Hippocampal formation (tissue), 2 donors: ENCODE results near the gene CDH16.

Experiments used
- DNase-seq, 2 donors: peaks; one replicate each; lab custom pipeline; 2025; lab: John Stamatoyannopoulos, UW

CDH16 gene

DNA sequence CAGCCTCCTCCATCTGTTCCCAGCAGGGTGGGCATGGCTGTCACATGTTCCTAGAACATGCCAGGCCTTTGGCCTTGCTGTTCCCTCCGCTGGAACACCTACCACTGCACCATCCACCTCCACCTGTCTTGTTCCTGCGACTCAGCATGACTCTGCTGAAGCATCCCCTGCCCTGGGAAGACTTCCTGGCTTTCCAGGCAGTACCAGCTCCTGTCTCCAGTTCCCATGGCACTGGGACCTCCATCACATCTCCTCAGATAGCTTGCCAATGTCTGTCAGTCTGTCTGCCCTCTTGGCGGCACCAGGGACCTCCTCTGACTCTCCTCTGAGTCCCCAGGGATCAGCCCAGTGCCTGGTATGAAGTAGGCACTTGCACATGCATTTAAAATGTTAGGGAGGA lies 22.7 kb downstream of the CDH16 start:
- no peak for DNase-seq

DNA sequence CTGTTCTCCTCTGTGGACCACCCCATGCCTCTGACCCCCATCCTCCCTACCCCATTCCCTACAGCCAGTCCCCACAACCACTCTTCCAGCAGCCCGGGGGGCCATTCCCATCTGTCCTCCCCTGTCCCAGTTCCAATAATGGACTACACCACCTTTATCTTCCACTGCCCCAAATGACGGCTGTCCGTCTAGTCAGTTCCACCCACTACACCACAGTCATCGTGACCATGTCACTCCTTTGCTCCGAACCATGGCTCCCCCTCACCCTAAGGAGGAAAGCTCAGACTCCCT lies 23.1 kb downstream of the CDH16 start:
- DNase-seq, result no peak

DNA sequence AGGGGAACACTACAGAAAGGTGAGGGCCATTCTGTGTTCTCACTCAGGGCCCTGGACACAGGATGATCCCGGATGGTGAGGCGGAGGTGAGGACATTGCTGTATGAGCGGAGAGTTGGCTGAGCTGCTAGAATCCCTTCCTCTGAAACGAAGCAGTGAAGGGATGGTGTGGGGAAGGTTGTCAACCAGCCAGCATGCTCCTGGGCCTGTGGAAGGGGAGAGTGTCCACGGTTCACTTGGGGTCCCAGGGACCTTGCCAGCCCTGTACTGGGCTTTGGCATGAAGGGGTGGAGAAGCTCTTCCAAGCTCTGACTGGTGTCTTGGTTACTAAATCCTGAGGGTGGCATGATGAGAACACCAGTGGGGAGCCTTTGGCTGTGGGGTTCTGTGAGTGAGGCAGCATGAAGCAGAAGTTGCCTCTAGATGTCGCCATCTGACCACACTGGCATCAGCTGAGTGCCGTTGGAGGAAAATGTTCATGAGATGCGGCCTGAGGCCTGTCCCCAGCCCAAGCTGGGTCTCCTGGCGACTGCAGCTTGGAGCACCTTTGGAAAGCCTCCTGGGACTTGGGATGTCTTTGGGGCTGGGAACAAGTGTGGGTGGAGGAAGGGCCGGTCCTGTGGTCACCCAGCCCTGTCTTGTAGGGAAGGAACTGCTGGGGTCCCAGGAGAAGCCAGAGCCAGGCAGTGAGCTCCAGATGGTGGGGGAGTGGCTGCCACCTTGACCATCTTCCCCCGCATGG lies 23.6 kb downstream of the CDH16 start:
- peak; percentile 50 to 57 for DNase-seq

DNA sequence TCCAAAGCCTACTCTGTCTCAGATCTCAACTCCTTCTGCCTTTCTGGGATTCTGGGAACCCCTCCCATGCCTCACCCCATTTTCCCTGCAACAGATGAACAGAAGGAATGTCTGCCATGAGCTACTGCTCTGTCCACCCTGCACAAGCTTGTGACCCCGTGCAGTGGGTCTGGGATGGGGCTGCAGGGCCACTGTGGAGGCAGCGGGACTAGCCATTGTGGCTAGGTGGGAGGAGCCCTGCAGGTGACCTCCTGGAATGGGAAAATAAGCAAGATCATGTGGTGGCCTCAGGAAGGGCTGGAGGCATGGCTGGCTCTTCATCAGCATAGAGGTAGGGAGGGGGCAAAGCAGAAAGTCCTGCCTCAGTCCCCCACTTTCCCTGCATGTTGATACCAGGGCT lies 24.6 kb downstream of the CDH16 start:
- no peak for DNase-seq

DNA sequence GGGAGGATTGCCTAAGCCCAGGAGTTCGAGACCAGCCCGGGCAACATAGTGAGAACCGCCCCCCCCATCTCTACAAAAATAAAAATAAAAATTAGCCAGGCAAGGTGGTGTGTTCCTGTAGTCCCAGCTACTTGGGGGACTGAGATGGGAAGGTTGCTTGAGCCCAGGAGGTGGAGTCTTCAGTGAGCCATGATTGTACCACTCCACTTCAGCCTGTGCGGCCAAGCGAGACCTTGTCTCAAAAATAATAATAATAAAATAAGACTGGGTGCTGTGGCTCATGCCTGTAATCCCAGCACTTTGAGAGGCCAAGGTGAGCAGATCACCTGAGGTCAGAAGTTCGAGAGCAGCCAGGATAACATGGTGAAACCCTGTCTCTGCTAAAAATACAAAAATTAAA lies 26.9 kb downstream of the CDH16 start:
- no peak for DNase-seq

DNA sequence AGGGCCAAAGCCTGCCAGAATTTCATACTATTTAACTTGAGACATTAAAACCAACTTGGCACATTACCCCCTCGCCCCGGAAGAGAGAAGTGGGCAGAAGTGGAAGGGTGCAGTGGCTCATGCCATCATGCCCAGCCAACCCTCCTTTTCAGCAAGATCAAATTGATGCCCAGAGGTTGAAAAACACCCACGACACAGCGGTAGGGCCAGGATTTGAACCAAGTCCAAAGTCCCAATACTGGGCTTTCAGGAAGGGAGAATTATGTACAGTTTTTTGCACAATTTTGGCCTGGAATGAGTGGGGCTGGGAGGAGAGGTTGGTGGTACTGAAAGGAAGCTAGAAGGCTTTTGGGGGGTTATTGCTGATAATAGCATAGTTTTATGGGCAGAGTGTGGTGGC lies 27.3 kb downstream of the CDH16 start:
- no peak for DNase-seq

DNA sequence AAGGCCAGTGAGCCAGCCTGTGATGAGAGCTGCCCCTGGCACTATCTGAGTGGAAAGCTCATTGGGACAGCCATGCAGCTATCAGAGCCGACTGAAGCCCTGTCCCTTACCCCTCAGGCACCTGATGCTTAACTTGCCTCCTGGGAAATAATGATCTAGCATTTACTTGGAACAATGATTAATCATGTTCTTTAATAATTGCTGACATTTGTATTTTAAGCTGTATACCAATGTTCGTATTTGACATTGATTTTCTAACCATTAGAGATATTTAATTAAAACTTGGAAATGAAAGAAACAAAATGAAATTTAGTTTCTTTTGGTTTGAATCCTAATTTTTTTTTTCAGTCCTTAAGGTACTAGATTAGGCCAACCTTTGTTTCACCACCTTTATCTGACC lies 27.9 kb downstream of the CDH16 start:
- no peak for DNase-seq

DNA sequence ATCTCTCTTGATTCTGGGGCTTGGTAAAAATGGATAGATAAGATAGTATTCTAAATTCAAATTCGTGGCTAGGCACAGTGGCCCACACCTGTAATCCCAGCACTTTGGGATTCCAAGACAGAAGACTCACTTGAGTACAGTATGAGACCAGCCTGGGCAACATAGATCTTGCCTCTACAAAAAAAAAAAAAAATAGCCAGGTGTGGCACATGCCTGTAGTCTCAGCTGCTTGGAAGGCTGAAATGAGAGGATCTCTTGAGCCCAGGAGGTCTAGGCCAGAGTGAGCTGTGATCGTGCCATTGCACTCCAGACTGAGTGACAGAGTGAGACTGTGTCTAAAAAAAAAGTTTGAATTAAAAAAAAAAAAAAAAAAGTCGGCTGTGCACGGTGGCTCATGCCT lies 29.1 kb downstream of the CDH16 start:
- DNase-seq, result no peak

DNA sequence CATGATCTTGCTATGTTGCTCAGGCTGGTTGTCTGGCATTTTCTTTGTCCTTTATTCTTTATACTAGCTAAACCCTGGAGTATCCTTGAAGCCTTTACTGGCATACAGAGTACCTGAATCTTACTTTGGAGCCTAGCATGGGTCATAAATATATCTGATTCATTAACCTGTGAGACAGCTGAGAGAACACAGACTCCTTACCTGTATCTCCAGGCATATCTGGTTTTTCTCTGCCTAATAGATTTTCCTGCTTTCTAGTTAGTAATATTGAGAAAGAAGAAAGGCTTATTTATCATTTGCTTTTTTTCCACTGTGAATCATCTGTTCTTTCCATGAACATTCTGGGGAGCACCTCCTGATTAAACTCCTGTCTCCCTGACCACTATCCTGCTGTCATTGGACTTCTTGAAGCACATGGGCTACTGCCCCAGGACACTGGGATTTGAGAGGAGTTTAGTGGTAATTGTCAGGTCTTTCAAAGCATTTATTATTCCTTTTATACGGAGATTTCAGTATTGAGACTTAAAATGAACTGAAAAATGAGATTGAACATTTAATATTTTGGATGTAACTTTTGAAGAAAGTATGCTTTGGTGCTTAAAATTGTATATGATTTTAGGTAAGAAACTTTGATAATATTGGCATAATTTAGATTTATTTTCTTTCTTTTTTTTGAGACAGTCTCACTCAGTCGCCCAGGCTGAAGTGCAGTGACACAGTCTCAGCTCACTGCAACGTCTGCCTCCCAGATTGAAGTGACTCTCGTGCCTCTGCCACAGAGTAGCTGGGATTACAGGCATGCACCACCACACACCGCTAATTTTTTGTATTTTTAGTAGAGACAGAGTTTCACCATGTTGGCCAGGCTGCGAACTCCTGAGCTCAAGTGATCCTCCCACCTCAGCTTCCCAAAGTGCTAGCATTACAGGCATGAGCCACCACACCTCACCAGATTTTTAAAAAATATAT lies 29.8 kb downstream of the CDH16 start:
- DNase-seq, result no peak

DNA sequence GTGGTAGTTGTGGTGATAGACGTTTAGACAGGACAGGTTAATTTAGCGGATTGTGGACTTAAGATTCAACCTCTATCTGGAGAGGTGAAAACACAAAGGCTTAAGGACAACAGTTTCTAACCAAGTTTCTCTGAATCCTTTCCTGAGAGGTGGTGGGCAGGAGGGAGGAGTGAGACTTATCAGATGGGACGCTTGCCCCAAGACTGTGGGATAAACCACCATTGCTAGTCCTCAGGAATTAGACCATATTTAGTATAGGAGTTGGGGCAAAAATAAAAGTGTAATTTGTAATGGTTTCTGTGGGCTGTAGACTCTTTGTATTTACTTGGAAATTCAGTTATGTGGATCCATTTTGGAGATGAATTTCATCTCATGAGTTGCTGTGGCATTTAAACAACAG lies 31.8 kb downstream of the CDH16 start:
- DNase-seq, result no peak

DNA sequence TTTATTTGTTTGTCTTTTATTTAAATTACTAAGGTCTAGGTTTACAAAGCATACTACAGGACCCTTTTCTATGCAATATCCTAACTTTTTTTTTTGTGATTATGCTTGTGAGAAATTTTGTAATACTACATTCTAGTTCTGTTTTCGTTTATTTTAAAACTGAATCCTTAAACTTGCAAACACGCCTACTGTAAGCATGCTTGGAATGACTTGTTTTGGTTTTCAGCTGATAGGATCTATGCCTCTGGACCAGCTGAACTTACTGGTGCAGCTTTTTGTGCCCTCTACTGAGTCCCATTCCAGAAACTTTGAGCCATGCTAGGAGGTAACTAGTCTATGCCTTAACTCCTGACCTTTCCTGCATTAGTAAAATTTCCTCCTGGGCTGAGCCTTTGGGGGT lies 32.4 kb downstream of the CDH16 start:
- no peak for DNase-seq

DNA sequence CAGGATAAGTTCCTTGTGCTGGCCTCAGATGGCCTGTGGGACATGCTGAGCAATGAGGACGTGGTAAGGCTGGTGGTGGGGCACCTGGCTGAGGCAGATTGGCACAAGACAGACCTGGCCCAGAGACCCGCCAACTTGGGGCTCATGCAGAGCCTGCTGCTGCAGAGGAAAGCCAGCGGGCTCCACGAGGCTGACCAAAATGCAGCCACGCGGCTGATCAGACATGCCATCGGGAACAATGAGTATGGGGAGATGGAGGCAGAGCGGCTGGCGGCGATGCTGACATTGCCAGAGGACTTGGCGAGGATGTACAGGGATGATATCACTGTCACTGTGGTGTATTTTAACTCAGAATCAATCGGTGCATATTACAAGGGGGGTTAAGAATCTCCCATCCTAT lies 33.2 kb downstream of the CDH16 start:
- DNase-seq, result no peak

DNA sequence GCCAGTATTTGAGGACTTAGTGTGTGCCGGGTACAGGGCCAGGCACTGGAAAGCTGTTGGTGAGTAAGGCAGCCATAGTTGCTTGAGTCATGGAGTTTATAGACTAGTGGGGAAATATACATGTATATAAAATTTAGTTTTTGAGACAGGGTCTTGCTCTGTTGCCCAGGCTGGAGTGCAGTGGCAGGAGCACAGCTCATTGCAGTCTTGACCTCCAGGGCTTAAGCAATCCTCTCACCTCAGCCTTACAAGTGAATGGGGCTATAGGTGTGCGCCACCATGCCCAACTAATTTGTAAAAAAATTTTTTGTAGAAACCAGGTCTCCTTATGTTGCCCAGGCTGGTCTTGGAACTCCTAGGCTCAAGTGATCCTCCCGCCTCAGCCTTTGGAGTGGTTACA lies 36.0 kb downstream of the CDH16 start:
- no peak for DNase-seq

DNA sequence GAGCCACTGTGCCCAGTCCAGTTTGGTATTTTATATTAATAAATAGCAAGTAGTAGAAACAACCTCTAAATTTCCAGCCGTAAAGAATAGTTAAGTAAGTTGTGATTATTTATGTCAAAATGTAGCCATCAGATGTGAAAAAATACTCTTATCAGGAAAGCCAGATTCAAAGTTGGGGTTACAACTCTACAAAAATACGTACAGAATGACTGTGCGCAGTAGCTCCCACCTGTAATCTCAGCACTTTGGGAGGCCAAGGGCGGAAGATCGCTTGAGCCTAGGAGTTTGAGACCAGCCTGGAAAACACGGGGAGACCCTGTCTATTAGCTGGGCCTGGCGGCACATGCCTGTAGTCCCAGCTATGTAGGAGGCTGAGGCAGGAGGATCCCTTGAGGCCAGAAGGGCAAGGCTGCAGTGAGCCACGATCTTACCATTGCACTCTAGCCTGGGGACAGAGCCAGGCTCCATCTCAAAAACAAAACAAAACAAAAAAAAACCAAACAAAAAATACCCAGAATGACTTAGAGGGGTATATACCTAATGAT lies 36.6 kb downstream of the CDH16 start:
- no peak for DNase-seq

DNA sequence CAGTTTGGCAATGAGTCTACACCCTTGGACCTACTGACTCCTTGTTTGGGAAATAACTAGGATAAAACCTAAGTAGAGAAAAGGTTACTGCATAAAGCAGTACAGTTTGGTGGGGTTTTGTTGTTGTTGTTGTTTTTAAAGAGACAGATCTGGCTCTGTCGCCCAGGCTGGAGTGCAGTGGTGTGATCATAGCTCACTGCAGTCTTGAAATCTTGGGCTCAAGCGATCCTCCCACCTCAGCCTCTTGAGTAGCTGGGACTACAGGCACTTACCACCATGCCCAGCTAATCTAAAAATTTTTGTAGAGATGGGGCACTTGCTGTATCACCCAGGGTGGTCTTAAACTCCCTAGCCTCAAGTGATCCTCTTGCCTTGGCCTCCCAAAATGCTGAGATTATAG lies 37.1 kb downstream of the CDH16 start:
- DNase-seq, result no peak

DNA sequence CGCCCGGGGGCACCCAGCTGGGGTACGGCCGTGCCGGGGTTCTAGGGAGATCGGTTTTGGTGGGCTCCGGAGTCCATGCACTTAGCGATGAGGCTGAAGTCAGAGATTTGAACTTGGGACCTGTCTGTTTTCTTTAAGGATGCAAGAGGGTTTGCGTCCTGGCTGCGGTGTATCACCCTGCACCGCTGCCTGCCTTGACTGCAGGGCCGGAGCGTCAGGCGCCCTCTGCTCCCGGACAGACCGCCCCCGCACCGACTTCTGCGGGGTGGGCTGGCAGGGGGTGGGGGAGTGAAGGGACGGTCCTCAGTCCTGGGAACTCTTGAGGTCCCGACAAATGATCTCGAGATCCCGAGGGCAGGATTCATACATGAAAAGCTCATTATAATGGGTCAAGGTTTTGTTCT lies 37.7 kb downstream of the CDH16 start:
- DNase-seq, result no peak

DNA sequence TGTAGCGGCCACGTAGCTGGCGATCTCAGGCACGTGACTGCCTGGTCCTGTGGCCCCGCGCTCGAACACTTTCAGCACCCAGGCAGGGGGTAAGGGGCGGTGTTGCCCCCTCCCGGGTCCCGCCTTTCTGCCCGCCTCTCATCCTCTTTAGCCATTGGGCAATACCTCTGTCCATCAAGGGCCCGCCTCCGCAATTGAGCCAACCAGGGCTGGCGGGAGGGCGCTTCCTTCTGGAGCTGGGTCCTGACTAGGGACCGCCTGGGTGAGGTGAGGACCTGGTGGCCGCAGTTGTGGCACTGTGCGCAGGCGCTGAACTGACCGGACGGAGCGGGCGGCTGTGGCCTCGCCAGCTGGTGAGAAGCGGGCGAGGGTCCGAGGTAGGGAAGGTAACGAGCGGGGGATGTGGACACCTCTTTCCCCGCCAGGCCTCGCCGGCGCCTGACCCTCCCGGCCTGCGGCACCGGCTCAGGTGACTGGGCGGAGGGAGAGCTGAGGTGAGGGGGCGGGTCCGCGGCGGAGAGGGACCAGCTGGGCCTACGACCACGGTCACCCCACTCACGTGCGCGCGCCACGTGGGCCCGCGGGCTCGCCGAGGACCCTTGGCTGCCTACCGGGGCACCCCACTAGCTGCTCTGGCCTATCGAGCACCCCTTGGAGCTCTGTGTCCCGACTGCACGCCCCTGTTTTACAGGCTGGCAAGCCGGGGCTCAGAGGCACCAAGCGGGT lies 38.2 kb downstream of the CDH16 start, which contains the start of gene PDP2:
TSS of gene PDP2 (plus strand) at position 228 of the 726 bp plus-strand sequence. CDS start 3,770 bp downstream, outside the sequence.
- peak; percentile 91 to 94 for DNase-seq

DNA sequence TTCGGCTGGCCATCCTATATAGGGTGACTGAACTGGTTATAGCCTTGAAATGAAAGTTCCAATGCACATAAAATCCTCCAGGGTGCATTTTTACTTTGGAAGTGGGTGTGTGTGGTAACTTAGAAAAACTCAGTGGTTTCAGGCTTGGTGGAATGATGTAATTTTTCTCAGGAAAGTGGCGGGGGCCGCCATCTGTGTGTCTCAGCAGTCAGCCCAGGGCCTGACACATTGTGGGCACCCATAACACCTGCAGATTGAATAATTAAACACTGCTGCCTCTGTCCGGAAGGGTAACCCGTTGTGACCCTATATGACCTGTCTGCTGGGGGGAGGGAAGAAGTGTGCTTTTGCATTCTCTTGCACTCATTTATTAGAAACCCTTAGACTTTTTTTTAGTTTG lies 40.6 kb downstream of the CDH16 start:
- no peak for DNase-seq

DNA sequence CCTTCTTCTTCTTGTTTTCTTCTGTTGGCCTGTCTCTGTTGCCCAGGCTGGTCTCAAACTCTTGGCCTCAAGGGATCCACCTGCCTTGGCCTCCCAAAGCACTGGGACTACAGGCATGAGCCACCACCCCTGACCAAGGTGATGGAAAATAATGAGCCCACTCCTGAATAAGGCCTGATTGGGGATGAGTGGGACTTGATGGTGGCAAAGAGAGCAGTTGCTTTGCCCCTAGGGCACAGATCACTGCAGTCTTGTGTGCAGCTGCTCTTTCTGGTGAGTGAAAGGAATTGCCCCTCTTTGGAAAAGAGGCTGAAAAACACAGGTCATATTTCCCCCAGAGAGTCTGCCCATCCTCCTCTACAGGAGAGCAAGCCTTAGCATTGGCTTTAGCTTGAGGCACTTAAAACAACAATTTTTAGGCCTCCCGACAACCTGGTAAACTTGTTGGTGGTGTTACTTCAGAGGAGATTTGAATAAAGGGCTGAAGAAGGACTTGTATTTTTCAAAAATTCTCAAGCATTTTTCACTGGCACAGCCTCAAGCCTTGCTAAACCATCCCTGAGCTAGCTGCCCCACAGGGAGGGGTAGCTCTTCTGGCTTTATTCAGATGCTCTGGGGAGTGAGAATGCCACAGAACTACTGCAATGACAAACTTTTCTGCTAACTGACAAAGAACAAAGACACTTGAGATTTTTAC lies 44.5 kb downstream of the CDH16 start:
- DNase-seq, result no peak

DNA sequence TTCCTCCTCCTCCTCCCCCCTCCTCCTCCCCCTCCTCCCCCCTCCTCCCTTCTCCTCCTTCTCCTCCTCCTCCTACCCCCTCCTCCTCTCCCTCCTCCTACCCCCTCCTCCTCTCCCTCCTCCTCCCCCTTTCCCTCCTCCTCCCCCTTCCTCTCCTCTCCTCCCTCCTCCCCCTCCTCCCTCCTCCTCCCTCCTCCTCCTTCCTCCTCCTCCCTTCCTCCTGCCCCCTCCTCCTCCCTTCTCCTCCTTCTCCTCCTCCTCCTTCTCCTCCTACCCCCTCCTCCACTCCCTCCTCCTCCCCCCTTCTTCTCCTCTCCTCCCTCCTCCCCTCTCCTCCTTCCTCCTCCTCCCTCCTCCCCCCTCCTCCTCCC lies 45.0 kb downstream of the CDH16 start:
- no peak for DNase-seq

DNA sequence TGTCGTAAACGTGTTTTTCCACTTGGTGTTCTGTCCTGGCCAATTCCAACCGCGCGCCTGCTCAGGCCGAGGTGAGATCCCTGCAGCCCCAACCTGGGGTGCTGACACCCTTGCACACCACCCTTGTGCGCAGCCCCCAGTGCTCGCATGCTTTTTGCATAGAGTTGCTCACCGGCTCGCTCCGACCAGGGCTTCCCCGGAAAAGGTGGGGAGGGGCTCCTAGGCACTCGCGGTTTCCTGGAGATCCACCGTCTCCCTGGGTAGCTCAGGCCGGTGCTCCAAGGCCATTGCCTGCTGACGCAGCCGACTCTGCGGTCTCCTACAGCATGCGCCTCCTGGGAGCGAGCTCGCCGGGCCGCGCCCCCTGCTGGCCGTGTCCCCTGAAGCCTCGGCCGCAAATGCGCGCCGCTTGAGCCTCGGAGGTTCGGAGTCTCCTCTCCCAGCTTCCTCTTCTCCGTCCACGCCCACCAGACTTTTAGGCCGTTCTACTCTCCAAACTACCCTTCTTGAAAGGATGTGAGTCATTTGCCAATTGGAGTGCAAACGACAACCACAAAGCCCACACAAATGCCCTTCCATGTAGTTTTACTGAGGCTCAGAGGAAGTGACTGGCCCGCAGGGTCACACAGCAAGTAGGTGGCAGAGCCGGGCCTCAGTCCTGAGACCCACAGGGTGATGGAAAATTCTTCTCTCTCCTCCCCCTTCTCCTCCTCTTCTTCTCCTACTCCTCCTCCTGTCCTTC lies 45.6 kb downstream of the CDH16 start:
- peak; percentile 69 to 80 for DNase-seq
